HT1080 (cell line): ENCODE results near the gene C1S. TPM values are rescaled to one million over a fixed set of nuclear protein-coding genes. Genes with fewer than 3 reads are reported as not detected.
"Not testable (repeated sequence)": the region's sequence is repeated elsewhere in the genome, so short reads cannot be mapped to it uniquely, and the experiment has no call there.

ENCODE experiments used
- DNase-seq: peaks from one replicate; pipeline ENCODE4 v3.0.0-alpha.2; 2015; ENCODE audit warnings: low read depth
- polyA plus RNA-seq, 2 experiments: library from polyadenylated mRNA; depleted of rRNA; stranded (reverse); fragments of >200 nt; gene quantifications; 2 replicates each; pipeline ENCODE4 v1.2.3, GENCODE V29; 2015
- total RNA-seq: library from RNA; depleted of rRNA; stranded (reverse); fragments of >200 nt; shearing (Covaris generic); gene quantifications from 2 replicates; pipeline ENCODE4 v1.2.3, GENCODE V29; 2014; rRNA removed

The C1S gene
- total RNA-seq, result 1.8 and 3.3 TPM in 2 replicates
- polyA plus RNA-seq (2015; cell fraction: cytosol; rRNA removed), result 2.0 and 2.2 TPM in 2 replicates
- polyA plus RNA-seq (2015; cell fraction: nucleus; rRNA removed), result 13.6 and 15.9 TPM in 2 replicates

DNA sequence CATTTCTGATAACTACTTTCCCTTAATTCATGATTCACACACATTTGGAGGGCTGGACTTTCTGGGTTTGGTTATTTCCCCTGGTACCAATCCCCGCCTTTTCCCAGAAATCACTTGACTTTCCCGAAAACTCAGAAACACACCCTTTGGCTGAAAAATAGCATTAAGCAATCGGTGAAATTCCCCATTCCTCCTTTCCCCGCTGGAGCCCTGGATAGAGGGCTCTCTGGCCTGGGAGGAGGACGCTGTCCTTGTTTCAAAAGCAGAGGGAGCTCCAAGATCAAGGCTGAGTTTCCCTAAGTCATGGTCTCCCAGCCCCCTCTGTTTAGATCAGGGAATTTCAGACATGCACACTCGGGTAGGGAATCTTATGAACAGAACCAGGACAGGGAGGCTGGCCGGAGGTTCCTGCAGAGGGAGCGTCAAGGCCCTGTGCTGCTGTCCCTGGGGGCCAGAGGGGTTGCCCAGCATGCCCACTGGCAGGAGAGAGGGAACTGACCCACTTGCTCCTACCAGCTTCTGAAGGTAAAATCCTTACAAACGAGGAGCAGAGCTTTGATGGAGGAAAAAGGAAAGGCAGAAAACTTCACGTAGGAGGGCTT, at the start of gene C1S:
TSS of gene C1S (plus strand) at position 366 of the 602 bp plus-strand sequence. CDS start 1,195 bp downstream, outside the sequence.
- DNase-seq, result peak; percentile 82

- not testable (repeated sequence) for DNase-seq
These were observed 49.1 kb upstream of the C1S start for GRCh38 chr12:7011398-7011797.

GRCh38 chr12:7012024-7012607, 48.4 kb upstream of the C1S start:
- no peak for DNase-seq

GRCh38 chr12:7013101-7013500, 47.4 kb upstream of the C1S start:
- no peak for DNase-seq

GRCh38 chr12:7015555-7016370, 44.8 kb upstream of the C1S start:
- no peak for DNase-seq

DNA sequence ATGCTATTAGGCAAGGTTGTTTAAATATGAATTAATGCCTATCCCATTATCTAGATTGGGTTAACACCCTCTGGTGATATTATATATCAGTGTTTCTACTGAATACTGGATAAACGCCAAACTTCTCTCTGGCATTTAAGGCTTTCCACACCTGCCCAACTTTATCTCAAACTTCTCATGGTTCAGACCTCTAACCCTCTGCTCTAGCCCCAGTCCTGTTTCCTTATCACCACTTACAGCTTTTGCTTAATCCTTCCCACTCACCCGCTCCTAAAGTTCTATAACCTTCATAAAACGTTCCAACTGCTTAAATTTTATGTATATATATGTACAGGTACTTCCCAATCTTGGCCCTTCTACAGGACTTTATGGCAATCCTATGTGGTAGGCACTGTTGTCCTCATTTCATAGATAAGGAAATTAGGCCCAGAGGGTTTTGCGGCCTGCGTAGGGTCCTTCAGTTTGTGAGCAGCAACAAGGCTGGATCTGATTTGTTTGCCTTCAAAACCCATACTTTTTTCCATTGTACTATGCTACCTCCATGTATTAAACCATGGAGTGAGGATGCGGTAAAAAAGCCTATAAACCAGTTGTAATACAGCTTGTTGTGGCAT, 43.5 kb upstream of the C1S start:
- DNase-seq, result no peak

DNA sequence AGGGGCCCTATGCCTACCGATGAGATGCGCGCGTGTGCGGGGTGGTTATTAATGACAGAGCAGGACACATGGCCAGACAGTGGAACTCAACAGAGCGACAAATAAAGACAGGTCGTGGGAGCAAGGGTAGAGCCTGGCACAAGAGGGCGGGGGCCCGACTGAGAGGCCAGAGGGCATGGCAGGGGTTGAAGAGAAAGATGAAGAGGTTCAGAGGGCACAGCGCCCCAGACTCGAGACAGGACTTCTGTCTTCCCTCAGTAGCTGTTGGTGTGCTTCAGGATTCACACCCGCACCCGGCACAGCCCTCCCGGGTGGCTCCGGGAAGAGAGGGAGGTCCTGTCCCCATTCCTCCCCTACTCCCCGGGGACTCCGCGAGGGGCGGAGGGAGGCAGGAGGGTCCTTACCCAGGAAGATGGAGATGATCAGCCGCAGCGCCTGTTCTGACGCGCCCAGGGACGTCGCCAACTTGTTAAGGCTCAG, 42.6 kb upstream of the C1S start:
- DNase-seq, result no peak

DNA sequence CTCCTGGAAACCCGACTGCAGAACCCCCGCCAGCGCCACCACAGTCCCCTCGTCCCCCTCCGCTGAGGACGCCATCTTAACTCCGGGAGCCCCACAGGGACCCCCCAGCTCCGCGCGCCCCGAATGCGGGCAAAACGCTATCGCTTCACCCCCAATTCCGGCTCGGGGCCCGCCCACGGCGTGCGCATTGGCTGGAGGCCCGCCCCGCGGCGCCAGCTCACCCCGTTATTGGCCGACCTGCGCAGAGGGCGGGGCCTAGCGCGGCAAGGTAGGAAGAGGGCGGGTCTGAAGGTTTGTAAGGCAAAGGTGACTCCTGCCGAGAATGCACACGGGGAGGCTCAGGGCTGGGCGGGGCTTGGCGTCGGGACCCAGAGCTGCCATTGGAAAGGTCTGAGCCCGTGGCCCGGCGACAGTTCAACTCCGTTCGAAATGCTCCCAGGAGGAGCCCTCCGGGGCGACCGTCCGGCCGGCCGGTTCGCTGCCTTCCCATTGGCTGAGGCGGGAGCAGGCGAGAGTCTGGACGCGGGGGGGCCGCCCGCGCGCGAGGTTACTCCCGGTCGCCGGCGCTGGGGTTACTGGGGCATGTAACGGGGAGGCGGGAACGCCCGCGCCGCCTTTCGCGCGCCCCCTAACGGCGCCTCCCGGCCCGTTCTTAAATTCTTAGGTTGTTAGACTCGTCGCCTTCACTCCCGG, 42.0 kb upstream of the C1S start, which contains the start of gene LPCAT3:
TSS of gene LPCAT3 (minus strand) at position 127 of the 693 bp plus-strand sequence. CDS start at position 75, 52 bp downstream.
- DNase-seq, result peak; percentile 97

- DNase-seq, result peak; percentile 6
These were observed 41.4 kb upstream of the C1S start for GRCh38 chr12:7019043-7019569.

GRCh38 chr12:7021956-7022355, 38.6 kb upstream of the C1S start:
- no peak for DNase-seq

- no peak for DNase-seq
These were observed 37.4 kb upstream of the C1S start for GRCh38 chr12:7023114-7023513.

- no peak for DNase-seq
These were observed 33.7 kb upstream of the C1S start for GRCh38 chr12:7026854-7027253.

- DNase-seq, result no peak
These were observed 29.2 kb upstream of the C1S start for GRCh38 chr12:7031306-7031705.

DNA sequence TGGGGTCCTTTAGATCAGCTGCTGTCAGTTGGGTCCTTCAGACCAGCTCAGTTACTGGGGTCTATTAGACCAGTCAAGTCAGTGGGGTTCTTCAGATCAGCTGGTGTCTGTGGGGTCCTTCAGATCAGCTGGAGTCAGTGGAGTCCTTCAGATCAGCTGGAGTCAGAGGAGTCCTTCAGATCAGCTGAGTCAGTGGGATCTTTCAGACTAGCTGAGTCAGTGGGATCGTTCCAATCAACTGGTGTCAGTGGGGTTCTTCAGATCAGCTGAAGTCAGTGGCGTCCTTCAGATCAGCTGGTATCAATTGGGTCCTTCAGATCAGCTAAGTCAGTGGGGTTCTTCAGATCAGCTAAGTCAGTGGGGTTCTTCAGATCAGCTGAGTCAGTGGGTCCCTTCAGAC, 27.5 kb upstream of the C1S start:
- no peak for DNase-seq

- no peak for DNase-seq
These were observed 26.1 kb upstream of the C1S start for GRCh38 chr12:7034464-7034863.

DNA sequence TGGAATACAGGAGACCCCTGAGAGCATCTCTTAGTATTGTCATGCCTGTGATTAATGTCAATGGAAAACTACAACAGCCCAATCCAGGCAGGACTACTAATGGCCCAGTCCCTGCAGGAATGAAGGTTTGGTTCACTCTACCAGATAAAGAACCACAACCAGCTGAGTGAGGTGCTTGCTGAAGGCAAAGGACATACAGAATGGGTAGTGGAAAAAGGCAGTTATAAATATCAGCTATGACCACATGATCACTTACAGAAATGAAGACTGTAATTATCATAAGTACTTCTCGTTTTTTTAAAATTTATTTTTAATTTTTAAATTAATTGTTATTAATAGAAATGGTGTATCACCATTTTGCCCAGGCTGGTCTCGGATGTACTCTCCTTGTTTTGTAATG, 25.1 kb upstream of the C1S start:
- no peak for DNase-seq

DNA sequence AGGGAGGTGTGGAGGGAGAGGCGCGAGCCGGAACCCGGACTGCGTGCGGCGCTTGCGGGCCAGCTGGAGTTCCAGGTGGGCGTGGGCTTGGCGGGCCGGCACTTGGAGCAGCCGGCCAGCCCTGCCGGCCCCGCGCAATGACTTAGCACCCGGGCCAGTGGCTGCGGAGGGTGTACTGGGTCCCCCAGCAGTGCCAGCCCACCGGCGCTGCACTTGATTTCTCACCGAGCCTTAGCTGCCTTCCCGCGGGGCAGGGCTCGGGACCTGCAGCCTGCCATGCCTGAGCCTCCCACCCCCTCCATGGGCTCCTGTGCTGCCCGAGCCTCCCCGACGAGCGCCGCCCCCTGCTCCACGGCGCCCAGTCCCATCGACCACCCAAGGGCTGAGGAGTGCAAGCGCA, 23.1 kb upstream of the C1S start:
- DNase-seq, result not testable (repeated sequence)

DNA sequence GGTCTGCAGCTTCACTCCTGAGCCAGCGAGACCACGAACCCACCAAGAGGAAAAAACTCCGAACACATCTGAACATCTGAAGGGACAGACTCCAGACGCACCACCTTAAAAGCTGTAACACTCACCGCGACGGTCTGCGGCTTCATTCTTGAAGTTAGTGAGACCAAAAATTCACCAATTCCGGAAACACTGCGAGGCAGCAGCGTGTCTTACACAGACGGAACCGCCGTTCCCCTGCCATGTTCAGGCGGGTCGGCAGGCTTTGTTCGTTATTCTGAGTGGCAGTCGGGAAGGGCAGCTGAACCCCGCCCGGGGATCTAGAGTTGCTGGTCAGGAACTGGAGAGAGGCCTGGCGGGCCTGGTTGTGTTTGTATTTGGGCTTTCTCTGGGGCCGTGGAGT, 21.9 kb upstream of the C1S start:
- DNase-seq, result no peak

GRCh38 chr12:7039403-7039802, 21.1 kb upstream of the C1S start:
- no peak for DNase-seq

- DNase-seq, result peak; percentile 46
These were observed 17.7 kb upstream of the C1S start for GRCh38 chr12:7042842-7043241.

- no peak for DNase-seq
These were observed 14.6 kb upstream of the C1S start for GRCh38 chr12:7045913-7046312.
